Coronary artery (tissue), 2 donors: ENCODE results near the gene HIBADH.

Experiments
- DNase-seq: peaks from one replicate; pipeline ENCODE4 v3.0.0-alpha.2; 2017; ENCODE audit warnings: low spot score
- H3K27ac ChIP-seq, 2 donors: fragments of 200-600 bp; sonication (generic); one replicate each; pipeline ENCODE4 v1.5.1; 2016 to 2019
- H3K4me3 ChIP-seq: fragments of 200-600 bp; sonication (generic); 2 replicates; pipeline ENCODE4 v1.5.1; 2016; ENCODE audit warnings: mild to moderate bottlenecking, moderate library complexity
- CTCF ChIP-seq: fragments of 200-600 bp; sonication (generic); IDR thresholded peaks from one replicate; pipeline ENCODE4 v1.5.1; 2019; ENCODE audit warnings: antibody characterized with exemption

Gene HIBADH

GRCh38 chr7:27651702-27652101, 11.0 kb downstream of the HIBADH start:
- H3K4me3 ChIP-seq = no peak overlapping the region
- DNase-seq = no peak
- no peak overlapping the region for H3K27ac ChIP-seq
- TF ChIP-seq CTCF = no peak

- no peak for TF ChIP-seq CTCF
- Histone ChIP-seq H3K27ac (no peak overlapping the region), H3K4me3 (no peak overlapping the region)
- DNase-seq = no peak
Measured at GRCh38 chr7:27650283-27650682, 12.4 kb downstream of the HIBADH start.

- Histone ChIP-seq H3K27ac (no peak overlapping the region), H3K4me3 (no peak overlapping the region)
- DNase-seq = no peak
- no peak for TF ChIP-seq CTCF
Measured at GRCh38 chr7:27647489-27647888, 15.2 kb downstream of the HIBADH start.

- no peak for TF ChIP-seq CTCF
- H3K4me3 ChIP-seq = no peak overlapping the region
- no peak for DNase-seq
- H3K27ac ChIP-seq = no peak overlapping the region
Measured at GRCh38 chr7:27647046-27647445, 15.6 kb downstream of the HIBADH start.

- no peak overlapping the region for H3K4me3 ChIP-seq
- DNase-seq = no peak
- TF ChIP-seq CTCF = no peak
- no peak overlapping the region for H3K27ac ChIP-seq
Measured at GRCh38 chr7:27642271-27642670, 20.4 kb downstream of the HIBADH start.

GRCh38 chr7:27641581-27642230, 21.0 kb downstream of the HIBADH start:
- no peak for TF ChIP-seq CTCF
- no peak overlapping the region for H3K27ac ChIP-seq
- peak overlapping the region; percentile 17 for H3K4me3 ChIP-seq
- no peak for DNase-seq

GRCh38 chr7:27640884-27641574, 21.7 kb downstream of the HIBADH start:
- no peak for DNase-seq
- Histone ChIP-seq H3K4me3 (peak overlapping the region; percentile 17), H3K27ac (no peak overlapping the region)
- no peak for TF ChIP-seq CTCF
